ENCODE results near the gene KLHL35. TPM values are rescaled to one million over a fixed set of nuclear protein-coding genes. Genes with fewer than 3 reads are reported as not detected.

Gene KLHL35
- total RNA-seq, 4 donors from 2014 or later: 1.6 TPM; not detected in 3

DNA sequence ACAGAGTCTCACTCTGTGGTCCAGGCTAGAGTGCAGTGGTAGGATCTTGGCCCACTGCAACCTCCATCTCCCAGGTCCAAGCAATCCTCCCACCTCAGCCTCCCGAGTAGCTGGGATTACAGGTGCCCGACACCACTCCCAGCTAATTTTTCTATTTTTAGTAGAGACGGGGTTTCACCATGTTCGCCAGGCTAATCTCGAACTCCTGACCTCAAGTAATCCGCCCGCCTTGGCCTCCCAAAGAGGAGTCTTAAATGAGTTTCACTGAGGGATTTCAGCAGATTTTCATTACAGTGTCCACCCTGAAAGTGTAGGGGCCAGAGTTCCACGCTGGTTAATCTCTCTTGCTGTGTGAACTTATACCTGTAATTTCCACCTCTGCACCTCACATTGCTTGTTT is 34.1 kb downstream of the KLHL35 start:
- Histone ChIP-seq H3K27ac (no peak overlapping the region), H3K9me3 (no peaks in the 10 kb centered on the region), H3K36me3 (peaks cover 0 to 28% (median 0%) of the 10 kb centered on the region in 3 donors), H3K4me3 (no peak overlapping the region), H3K27me3 (no peaks in the 10 kb centered on the region), H3K4me1 (peaks cover 0 to 34% (median 5%) of the 10 kb centered on the region in 4 donors)
- TF ChIP-seq POLR2A (IDR thresholded peaks at IDR 0.05): no peak
- TF ChIP-seq, protein P1, sequence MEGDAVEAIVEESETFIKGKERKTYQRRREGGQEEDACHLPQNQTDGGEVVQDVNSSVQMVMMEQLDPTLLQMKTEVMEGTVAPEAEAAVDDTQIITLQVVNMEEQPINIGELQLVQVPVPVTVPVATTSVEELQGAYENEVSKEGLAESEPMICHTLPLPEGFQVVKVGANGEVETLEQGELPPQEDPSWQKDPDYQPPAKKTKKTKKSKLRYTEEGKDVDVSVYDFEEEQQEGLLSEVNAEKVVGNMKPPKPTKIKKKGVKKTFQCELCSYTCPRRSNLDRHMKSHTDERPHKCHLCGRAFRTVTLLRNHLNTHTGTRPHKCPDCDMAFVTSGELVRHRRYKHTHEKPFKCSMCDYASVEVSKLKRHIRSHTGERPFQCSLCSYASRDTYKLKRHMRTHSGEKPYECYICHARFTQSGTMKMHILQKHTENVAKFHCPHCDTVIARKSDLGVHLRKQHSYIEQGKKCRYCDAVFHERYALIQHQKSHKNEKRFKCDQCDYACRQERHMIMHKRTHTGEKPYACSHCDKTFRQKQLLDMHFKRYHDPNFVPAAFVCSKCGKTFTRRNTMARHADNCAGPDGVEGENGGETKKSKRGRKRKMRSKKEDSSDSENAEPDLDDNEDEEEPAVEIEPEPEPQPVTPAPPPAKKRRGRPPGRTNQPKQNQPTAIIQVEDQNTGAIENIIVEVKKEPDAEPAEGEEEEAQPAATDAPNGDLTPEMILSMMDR (IDR thresholded peaks at IDR 0.05): no peak
- no peak for DNase-seq

- no peaks in the 10 kb centered on the region for H3K4me1 ChIP-seq
- DNase-seq: no peak
- TF ChIP-seq, protein P1 (IDR thresholded peaks at IDR 0.05): no peak
- TF ChIP-seq POLR2A (IDR thresholded peaks at IDR 0.05): no peak
- H3K27me3 ChIP-seq: no peaks in the 10 kb centered on the region
- H3K4me3 ChIP-seq: no peak overlapping the region
- H3K27ac ChIP-seq: no peak overlapping the region
- no peaks in the 10 kb centered on the region for H3K9me3 ChIP-seq
- H3K36me3 ChIP-seq: no peaks in the 10 kb centered on the region
These were observed 38.7 kb downstream of the KLHL35 start for GRCh38 chr11:75394085-75394840.

- Histone ChIP-seq H3K27ac (no peak overlapping the region), H3K36me3 (no peaks in the 10 kb centered on the region)
These were observed 43.1 kb downstream of the KLHL35 start for GRCh38 chr11:75389925-75390324.

GRCh38 chr11:75389276-75389605 is 43.8 kb downstream of the KLHL35 start:
- no peak overlapping the region for H3K27ac ChIP-seq
- H3K4me1 ChIP-seq: peaks cover 0 to 23% (median 0%) of the 10 kb centered on the region in 4 donors
- no peak for DNase-seq
- H3K27me3 ChIP-seq: no peaks in the 10 kb centered on the region
- TF ChIP-seq, protein P1 (IDR thresholded peaks at IDR 0.05): no peak
- no peak for TF ChIP-seq POLR2A (IDR thresholded peaks at IDR 0.05)
- H3K36me3 ChIP-seq: no peaks in the 10 kb centered on the region
- no peak overlapping the region for H3K4me3 ChIP-seq
- no peaks in the 10 kb centered on the region for H3K9me3 ChIP-seq

More at GRCh38 chr11:75389925-75390324, 43.1 kb downstream of the KLHL35 start:
- TF ChIP-seq, protein P1 (IDR thresholded peaks at IDR 0.05): no peak
- TF ChIP-seq POLR2A (IDR thresholded peaks at IDR 0.05): no peak
- no peaks in the 10 kb centered on the region for H3K27me3 ChIP-seq
- no peak overlapping the region for H3K4me3 ChIP-seq
- H3K9me3 ChIP-seq: no peaks in the 10 kb centered on the region
- peaks cover 0 to 19% (median 0%) of the 10 kb centered on the region in 4 donors for H3K4me1 ChIP-seq
- DNase-seq: no peak

GRCh38 chr11:75388386-75389275 is 44.4 kb downstream of the KLHL35 start:
- H3K27me3 ChIP-seq: no peaks in the 10 kb centered on the region
- peak overlapping the region in 1 of 4 donors; percentile 25 for H3K27ac ChIP-seq
- TF ChIP-seq, protein P1 (IDR thresholded peaks at IDR 0.05): peak; percentile 69 to 84 (median 78)
- no peak for TF ChIP-seq POLR2A (IDR thresholded peaks at IDR 0.05)
- no peak overlapping the region for H3K4me3 ChIP-seq
- no peaks in the 10 kb centered on the region for H3K36me3 ChIP-seq
- H3K4me1 ChIP-seq: peaks cover 0 to 24% (median 0%) of the 10 kb centered on the region in 4 donors
- no peaks in the 10 kb centered on the region for H3K9me3 ChIP-seq
- DNase-seq: peak; percentile 53 to 83 (median 70)
